WERI-Rb-1 (cell line): ENCODE results near the gene DPP10.
A peak's percentile ranks its signal among the peaks of the same experiment; 100 is the strongest.
"Not testable (repeated sequence)": the region's sequence is repeated elsewhere in the genome, so short reads cannot be mapped to it uniquely, and the experiment has no call there.

Experiments used
- DNase-seq: peaks from one replicate; pipeline ENCODE4 v3.0.0-alpha.2; 2020
- H3K27ac ChIP-seq: fragments of 250-450 bp; sonication (Bioruptor Pico); 2 replicates; pipeline ENCODE4 v1.5.1; 2020; ENCODE audit warnings: mild to moderate bottlenecking, moderate library complexity
- H3K27me3 ChIP-seq: fragments of 250-450 bp; sonication (Bioruptor Pico); 2 replicates; pipeline ENCODE4 v1.5.1; 2021; ENCODE audit warnings: mild to moderate bottlenecking, low read depth, moderate library complexity; ENCODE audit not compliant: insufficient read depth, severe bottlenecking
- H3K36me3 ChIP-seq: fragments of 250-450 bp; sonication (Bioruptor Pico); 2 replicates; pipeline ENCODE4 v1.5.1; 2020; ENCODE audit warnings: mild to moderate bottlenecking, moderate library complexity
- H3K4me3 ChIP-seq: 2 replicates; pipeline ENCODE4 v1.5.1; 2011; ENCODE audit warnings: low read depth, mild to moderate bottlenecking, control low read depth, low read length
- H3K9me3 ChIP-seq: fragments of 250-450 bp; sonication (Bioruptor Pico); 2 replicates; pipeline ENCODE4 v1.5.1; 2021; ENCODE audit warnings: mild to moderate bottlenecking, moderate library complexity; ENCODE audit not compliant: severe bottlenecking
- CTCF ChIP-seq: IDR thresholded peaks from 2 replicates; pipeline ENCODE4 v1.5.1; 2011; ENCODE audit warnings: low read depth, mild to moderate bottlenecking, control low read depth, inconsistent platforms, low read length

The DPP10 gene

DNA sequence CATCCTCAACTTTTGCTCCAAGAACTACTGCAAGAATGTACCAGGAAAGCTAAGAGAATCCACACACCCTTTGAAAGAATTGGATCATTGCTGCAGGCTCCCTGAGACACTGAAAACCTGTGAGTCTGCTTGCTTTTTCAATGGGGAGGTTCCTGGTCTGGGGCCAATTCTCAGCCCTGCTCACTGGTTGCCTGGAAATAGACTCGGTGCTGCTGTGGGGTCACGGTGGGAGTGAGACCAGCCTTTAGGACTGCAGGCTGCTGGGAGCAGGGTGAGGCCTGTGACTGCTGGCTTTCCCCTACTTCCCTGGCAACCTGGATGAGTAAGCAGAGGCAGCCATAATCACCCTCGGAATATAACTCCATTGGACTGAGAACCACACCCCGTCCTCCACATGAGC is 569.3 kb downstream of the DPP10 start:
- TF ChIP-seq CTCF: no peak
- DNase-seq: no peak

DNA sequence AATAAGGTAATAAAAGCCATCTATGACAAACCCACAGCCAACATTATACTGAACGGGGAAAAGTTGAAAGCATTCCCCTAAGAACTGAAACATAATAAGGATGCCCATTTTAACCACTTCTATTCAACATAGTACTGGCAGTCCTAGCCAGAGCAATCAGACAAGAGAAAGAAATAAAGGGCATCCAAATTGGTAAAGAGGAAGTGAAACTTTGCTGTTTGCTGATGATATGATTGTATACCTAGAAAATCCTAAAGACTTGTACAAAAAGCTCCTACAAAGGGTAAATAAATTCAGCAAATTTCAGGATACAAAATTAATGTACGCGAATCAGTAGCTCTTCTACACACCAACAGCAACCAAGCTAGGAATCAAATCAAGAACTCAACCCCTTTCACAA is 579.6 kb downstream of the DPP10 start:
- not testable (repeated sequence) for H3K27me3 ChIP-seq, H3K4me3 ChIP-seq, H3K27ac ChIP-seq, DNase-seq, H3K36me3 ChIP-seq
- H3K9me3 ChIP-seq: peaks cover 12% of the 10 kb centered on the region

More for the DNA sequence above, 569.3 kb downstream of the DPP10 start:
- H3K4me3 ChIP-seq: no peak overlapping the region
- no peaks in the 10 kb centered on the region for H3K9me3 ChIP-seq
- H3K27me3 ChIP-seq: no peaks in the 10 kb centered on the region
- H3K27ac ChIP-seq: no peak overlapping the region
- no peaks in the 10 kb centered on the region for H3K36me3 ChIP-seq

GRCh38 chr2:115034801-115035200 is 592.4 kb downstream of the DPP10 start:
- no peak for TF ChIP-seq CTCF
- peaks cover under 1% of the 10 kb centered on the region for H3K9me3 ChIP-seq
- H3K36me3 ChIP-seq: no peaks in the 10 kb centered on the region
- H3K27ac ChIP-seq: no peak overlapping the region
- DNase-seq: no peak
- H3K27me3 ChIP-seq: no peaks in the 10 kb centered on the region
- no peak overlapping the region for H3K4me3 ChIP-seq

- no peak overlapping the region for H3K27ac ChIP-seq
- TF ChIP-seq CTCF: no peak
- no peak for DNase-seq
- no peaks in the 10 kb centered on the region for H3K36me3 ChIP-seq
- no peaks in the 10 kb centered on the region for H3K27me3 ChIP-seq
- H3K4me3 ChIP-seq: no peak overlapping the region
- H3K9me3 ChIP-seq: no peaks in the 10 kb centered on the region
Observed at GRCh38 chr2:115036818-115037217, 594.4 kb downstream of the DPP10 start.

- Histone ChIP-seq H3K27ac (no peak overlapping the region), H3K36me3 (no peaks in the 10 kb centered on the region), H3K27me3 (no peaks in the 10 kb centered on the region), H3K9me3 (peaks cover 7% of the 10 kb centered on the region), H3K4me3 (no peak overlapping the region)
- no peak for DNase-seq
- TF ChIP-seq CTCF: no peak
Observed at GRCh38 chr2:115057473-115057872, 615.0 kb downstream of the DPP10 start.

DNA sequence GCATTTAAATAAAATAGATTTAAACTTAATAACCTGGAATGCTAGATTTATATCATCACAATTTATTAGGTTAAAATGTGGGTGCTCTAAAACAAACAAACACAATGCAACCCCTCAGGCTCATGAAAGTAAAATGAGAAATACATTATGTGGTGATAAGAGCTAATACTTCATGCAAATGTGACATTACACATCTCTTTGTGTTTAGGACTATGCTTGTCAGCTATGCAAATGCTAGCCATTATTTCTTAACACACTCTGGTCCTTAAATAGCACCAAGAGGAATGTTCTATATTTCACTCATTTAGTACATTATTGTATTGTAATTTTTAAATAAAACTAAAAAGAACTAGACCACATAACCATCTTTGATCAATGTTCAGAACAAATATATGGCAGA is 627.6 kb downstream of the DPP10 start:
- no peak for TF ChIP-seq CTCF
- Histone ChIP-seq H3K9me3 (no peaks in the 10 kb centered on the region), H3K27me3 (no peaks in the 10 kb centered on the region), H3K4me3 (no peak overlapping the region), H3K36me3 (peaks cover 10% of the 10 kb centered on the region), H3K27ac (0 out of 2 replicates have a peak overlapping the region, but pooled peaks have one; percentile 36)
- no peak for DNase-seq
